ENCODE measurements around the gene ACKR4.
"Not testable (repeated sequence)": the region's sequence is repeated elsewhere in the genome, so short reads cannot be mapped to it uniquely, and the experiment has no call there.

DNA sequence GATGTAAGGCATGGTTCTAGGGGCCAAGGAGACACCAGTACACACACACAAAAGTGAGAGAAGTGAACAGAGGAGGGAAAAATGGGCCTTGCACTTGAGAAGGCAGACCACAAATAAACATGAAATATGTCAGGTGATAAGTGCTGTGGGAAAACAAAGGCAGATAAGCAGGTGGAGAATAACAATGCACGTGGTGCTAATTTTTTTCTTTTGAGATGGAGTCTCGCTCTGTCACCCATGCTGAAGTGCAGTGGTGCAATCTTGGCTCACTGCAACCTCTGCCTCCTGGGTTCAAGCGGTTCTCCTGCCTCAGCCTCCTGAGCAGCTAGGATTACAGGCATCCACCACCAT lies 41.1 kb upstream of the ACKR4 start:
- TF ChIP-seq EZH2 (IDR thresholded peaks at IDR 0.05; ENCODE audit: insufficient read depth, poor library complexity, severe bottlenecking); EZH2phosphoT487 (IDR thresholded peaks at IDR 0.05; ENCODE audit: insufficient read depth, low read depth): not testable (repeated sequence)
